ENCODE data around the gene CALHM3.

CALHM3 gene

GRCh38 chr10:103473261-103473671, 5.8 kb downstream of the CALHM3 start:
- DNase-seq: no peak

GRCh38 chr10:103472005-103472404, 7.0 kb downstream of the CALHM3 start:
- no peak for DNase-seq

GRCh38 chr10:103470761-103471653, 8.0 kb downstream of the CALHM3 start:
- DNase-seq: peak; percentile 84

- DNase-seq: no peak
Measured at GRCh38 chr10:103469201-103469600, 9.8 kb downstream of the CALHM3 start.

- DNase-seq: no peak
Measured at GRCh38 chr10:103467406-103467805, 11.6 kb downstream of the CALHM3 start.

- no peak for DNase-seq
Measured at GRCh38 chr10:103466734-103467133, 12.3 kb downstream of the CALHM3 start.

- DNase-seq: no peak
Measured at GRCh38 chr10:103465411-103466179, 13.4 kb downstream of the CALHM3 start.

- DNase-seq: no peak
Measured at GRCh38 chr10:103463499-103463898, 15.5 kb downstream of the CALHM3 start.

- DNase-seq: no peak
Measured at GRCh38 chr10:103459615-103460014, 19.4 kb downstream of the CALHM3 start.

GRCh38 chr10:103458720-103459119, 20.3 kb downstream of the CALHM3 start, which contains the start of gene CALHM1:
TSS of gene CALHM1 (minus strand) at chr10:103458900. CDS start at chr10:103458751, 149 bp downstream.
- no peak for DNase-seq

- DNase-seq: no peak
Measured at GRCh38 chr10:103457896-103458583, 21.0 kb downstream of the CALHM3 start.

GRCh38 chr10:103457176-103457712, 21.8 kb downstream of the CALHM3 start:
- DNase-seq: no peak

- no peak for DNase-seq
Measured at GRCh38 chr10:103456074-103456660, 22.9 kb downstream of the CALHM3 start.

- DNase-seq: no peak
Measured at GRCh38 chr10:103455235-103455634, 23.8 kb downstream of the CALHM3 start.

GRCh38 chr10:103454026-103454425, 25.0 kb downstream of the CALHM3 start:
- DNase-seq: no peak

GRCh38 chr10:103452506-103453230, 26.4 kb downstream of the CALHM3 start:
- no peak for DNase-seq

GRCh38 chr10:103451831-103452505, 27.1 kb downstream of the CALHM3 start, which contains the start of gene CALHM2:
TSS of gene CALHM2 (minus strand) at chr10:103452370. CDS start at chr10:103449941, 2,429 bp downstream.
- DNase-seq: peak; percentile 86

GRCh38 chr10:103451091-103451813, 27.8 kb downstream of the CALHM3 start:
- peak; percentile 82 for DNase-seq

GRCh38 chr10:103450201-103450695, 28.8 kb downstream of the CALHM3 start:
- no peak for DNase-seq
